Prostate gland (tissue), 2 donors: ENCODE data around the gene ITGAD.

Experiments
- POLR2A ChIP-seq: fragments of 450-650 bp; IDR thresholded peaks from one replicate; pipeline ENCODE4 v1.6.1; 2016; ENCODE audit warnings: antibody characterized with exemption, mild to moderate bottlenecking
- TF ChIP-seq, protein P1 (sequence below), 4 experiments: fragments of 200-600 bp in 2 of 4; fragments of 450-650 bp in 2 of 4; sonication (generic) in 2 of 4; IDR thresholded peaks; 1 replicate in 3 of 4; 2 replicates in 1 of 4; pipeline ENCODE4 v1.5.1; 2016 to 2019; ENCODE audit warnings: antibody characterized with exemption in 4 of 4, mild to moderate bottlenecking in 2 of 4, moderate library complexity in 2 of 4

DNA sequence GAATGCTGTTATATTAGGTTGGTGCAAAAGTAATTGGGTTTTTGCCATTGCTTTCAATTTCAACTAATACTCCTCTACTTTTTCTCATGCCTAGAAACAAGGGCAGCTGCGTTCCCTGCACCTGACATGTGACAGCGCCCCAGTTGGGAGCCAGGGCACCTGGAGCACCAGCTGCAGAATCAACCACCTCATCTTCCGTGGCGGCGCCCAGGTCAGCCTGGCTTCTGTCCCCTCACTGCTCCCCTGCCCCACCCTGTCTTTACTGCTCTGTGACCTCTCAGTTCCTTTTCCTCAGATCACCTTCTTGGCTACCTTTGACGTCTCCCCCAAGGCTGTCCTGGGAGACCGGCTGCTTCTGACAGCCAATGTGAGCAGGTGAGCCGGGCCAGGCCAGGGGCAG, 16.4 kb upstream of the ITGAD start:
- no peak for TF ChIP-seq POLR2A
- TF ChIP-seq, protein P1, sequence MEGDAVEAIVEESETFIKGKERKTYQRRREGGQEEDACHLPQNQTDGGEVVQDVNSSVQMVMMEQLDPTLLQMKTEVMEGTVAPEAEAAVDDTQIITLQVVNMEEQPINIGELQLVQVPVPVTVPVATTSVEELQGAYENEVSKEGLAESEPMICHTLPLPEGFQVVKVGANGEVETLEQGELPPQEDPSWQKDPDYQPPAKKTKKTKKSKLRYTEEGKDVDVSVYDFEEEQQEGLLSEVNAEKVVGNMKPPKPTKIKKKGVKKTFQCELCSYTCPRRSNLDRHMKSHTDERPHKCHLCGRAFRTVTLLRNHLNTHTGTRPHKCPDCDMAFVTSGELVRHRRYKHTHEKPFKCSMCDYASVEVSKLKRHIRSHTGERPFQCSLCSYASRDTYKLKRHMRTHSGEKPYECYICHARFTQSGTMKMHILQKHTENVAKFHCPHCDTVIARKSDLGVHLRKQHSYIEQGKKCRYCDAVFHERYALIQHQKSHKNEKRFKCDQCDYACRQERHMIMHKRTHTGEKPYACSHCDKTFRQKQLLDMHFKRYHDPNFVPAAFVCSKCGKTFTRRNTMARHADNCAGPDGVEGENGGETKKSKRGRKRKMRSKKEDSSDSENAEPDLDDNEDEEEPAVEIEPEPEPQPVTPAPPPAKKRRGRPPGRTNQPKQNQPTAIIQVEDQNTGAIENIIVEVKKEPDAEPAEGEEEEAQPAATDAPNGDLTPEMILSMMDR (IDR thresholded peaks at IDR 0.05) = no peak
